Right ventricle myocardium superior (tissue), 1 donor: Measurements from ENCODE around the gene CDKN1A. TPM values are rescaled to one million over a fixed set of nuclear protein-coding genes. Genes with fewer than 3 reads are reported as not detected.
"Not testable (repeated sequence)": the region's sequence is repeated elsewhere in the genome, so short reads cannot be mapped to it uniquely, and the experiment has no call there.

Source experiments
- ATAC-seq: fragments of 200-7000 bp; cut with Tn5 transposase; one replicate; pipeline ENCODE4 v1.9.1; 2020; ENCODE audit warnings: mild to moderate bottlenecking; ENCODE audit not compliant: poor library complexity
- DNase-seq: peaks from one replicate; pipeline ENCODE4 v3.0.0-alpha.2; 2020
- intact Hi-C: fragments of 100-400 bp; cut with DNase I; formaldehyde crosslinking; loops from one replicate; pipeline ENCODE4 v1.11.2; 2022
- total RNA-seq: library from RNA; stranded (reverse); fragmentation: NEBNext Ultra II Directional; extraction: Animal tissue kit (Norgen Biotek cat#: 25700); gene quantifications from one replicate; pipeline ENCODE4 v1.2.1, GENCODE V29; 2021
- donor health status: DM: no; HTN: yes; CAD: no; lungs with severe emphysema.

Gene CDKN1A
- total RNA-seq, 1 donor from 2014 or later: 54.5 TPM

- intact Hi-C loops: no loop called here
- ATAC-seq (no peak), DNase-seq (no peak)
Observed at GRCh38 chr6:36651659-36652379, 26.7 kb upstream of the CDKN1A start.

- DNase-seq, intact Hi-C loops, ATAC-seq: not testable (repeated sequence)
Observed at GRCh38 chr6:36654469-36654868, 24.0 kb upstream of the CDKN1A start.

GRCh38 chr6:36655085-36655724, 23.3 kb upstream of the CDKN1A start:
- DNase-seq (no peak), ATAC-seq (no peak)
- intact Hi-C loops: no loop called here

GRCh38 chr6:36656441-36656840, 22.1 kb upstream of the CDKN1A start:
- ATAC-seq (no peak), DNase-seq (no peak)
- intact Hi-C loops: no loop called here

DNA sequence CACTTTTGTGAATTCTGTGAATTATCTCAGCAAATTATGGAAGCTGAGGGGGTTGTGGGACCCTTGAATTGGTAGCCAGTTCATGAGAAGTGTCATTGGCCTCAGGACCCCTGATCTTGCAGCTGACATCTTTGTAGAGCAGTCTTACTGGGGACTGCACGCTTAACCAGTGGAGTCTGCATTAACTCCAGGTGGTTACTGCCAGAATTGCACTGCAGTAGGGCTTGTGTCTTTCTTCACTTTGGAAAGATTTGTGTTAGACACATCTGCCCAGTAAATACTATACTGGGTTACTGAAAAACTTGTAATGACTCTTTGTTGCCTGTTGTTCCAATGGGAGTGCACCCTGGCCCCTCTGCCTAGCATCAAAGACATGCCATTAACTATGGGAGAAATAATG, 21.2 kb upstream of the CDKN1A start:
- ATAC-seq: no peak
- intact Hi-C loops: no loop called here
- DNase-seq: no peak

- DNase-seq: no peak
- intact Hi-C loops: no loop called here
Observed at GRCh38 chr6:36657942-36658544, 20.5 kb upstream of the CDKN1A start.

DNA sequence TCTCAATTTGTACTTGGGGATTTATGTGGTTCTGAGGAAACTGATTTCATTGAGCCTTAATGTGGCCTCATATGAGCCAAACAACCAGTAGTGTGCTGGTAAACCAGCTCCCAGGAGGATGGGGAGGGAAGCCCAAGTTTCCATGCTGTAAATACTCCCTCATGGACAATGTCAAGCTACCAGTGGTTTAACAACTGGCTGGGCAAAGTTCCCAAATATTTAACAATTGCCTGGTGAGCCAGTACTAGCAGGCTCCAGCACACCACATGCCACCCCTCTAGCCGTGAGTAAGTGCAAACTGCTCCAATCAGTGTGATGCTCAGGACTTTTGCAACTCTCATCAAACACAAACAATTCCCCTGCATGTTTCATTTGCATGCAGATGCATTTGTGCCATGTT, 19.2 kb upstream of the CDKN1A start:
- DNase-seq (no peak), ATAC-seq (peak; percentile 37)
- intact Hi-C loops: no loop called here

More at GRCh38 chr6:36657942-36658544, 20.5 kb upstream of the CDKN1A start:
- ATAC-seq: no peak

- intact Hi-C loops: no loop called here
Observed at GRCh38 chr6:36660771-36661471, 17.6 kb upstream of the CDKN1A start.

DNA sequence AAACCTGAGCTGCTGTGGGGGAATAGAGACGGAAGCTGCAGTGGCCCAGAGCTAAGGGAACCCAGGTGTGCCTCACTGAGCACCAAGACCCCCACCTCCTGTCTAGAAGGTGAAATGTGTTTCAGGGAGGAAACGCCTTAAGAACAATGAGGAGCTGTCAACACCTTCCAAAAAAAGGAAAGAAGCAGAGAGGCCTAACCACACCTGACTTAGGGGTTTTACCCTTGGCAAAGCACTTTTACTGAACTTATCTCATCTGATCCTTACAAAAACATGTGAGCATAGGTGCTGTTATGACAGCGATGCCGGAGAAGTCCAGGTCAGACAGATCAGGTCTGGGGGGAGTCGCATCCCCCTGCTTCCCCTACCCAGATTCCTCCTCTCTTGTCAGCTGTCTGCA, 16.1 kb upstream of the CDKN1A start:
- no peak for DNase-seq
- intact Hi-C loops: no loop called here

More at GRCh38 chr6:36660771-36661471, 17.6 kb upstream of the CDKN1A start:
- peak; percentile 78 for DNase-seq
- ATAC-seq: peak; percentile 89

GRCh38 chr6:36662827-36663256, 15.7 kb upstream of the CDKN1A start:
- DNase-seq: no peak
- no peak for ATAC-seq
- intact Hi-C loops: no loop called here

More for the DNA sequence above, 16.1 kb upstream of the CDKN1A start:
- no peak for ATAC-seq

GRCh38 chr6:36663504-36664446, 14.7 kb upstream of the CDKN1A start:
- no peak for DNase-seq
- ATAC-seq: no peak
- intact Hi-C loops: no loop called here

DNA sequence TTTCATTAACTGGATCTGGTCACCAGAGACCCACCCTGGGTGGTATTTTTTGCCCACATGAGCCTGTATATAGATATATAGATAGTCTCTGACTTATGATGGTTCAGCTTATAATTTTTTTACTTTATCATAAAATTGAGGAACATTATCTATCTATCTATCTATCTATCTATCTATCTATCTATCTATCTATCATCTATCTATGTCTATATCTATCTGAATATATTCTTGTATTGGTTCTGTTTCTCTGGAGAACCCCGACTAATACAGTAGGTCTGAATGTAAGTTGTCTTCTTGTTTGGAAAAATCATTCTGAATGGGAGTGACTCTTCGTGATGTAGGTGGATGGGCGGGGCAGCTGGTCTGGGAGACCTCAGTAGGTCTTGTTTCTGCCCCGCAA, 13.3 kb upstream of the CDKN1A start:
- ATAC-seq (no peak), DNase-seq (no peak)

DNA sequence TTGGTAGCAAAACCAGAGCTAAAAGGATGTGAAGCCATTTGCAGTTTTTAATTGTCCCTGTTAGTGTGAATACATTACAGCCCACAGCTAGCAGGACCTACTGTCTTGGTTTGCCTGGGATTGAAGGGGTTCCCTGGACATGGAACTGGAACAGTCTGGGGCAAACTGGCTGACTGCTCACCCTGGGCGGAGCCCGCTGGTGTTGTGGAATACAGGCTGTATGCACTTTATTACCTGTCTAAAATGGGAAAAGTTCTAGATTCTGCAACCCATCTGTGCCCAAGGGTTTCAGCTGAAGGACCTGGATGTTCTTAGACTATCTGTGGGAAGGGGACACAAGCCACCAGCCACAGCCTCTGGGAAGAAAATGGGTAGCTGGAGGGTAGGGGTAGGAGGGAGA, 12.2 kb upstream of the CDKN1A start:
- intact Hi-C loops: no loop called here
- no peak for ATAC-seq
- no peak for DNase-seq

More for the DNA sequence above, 13.3 kb upstream of the CDKN1A start:
- intact Hi-C loops: no loop called here

DNA sequence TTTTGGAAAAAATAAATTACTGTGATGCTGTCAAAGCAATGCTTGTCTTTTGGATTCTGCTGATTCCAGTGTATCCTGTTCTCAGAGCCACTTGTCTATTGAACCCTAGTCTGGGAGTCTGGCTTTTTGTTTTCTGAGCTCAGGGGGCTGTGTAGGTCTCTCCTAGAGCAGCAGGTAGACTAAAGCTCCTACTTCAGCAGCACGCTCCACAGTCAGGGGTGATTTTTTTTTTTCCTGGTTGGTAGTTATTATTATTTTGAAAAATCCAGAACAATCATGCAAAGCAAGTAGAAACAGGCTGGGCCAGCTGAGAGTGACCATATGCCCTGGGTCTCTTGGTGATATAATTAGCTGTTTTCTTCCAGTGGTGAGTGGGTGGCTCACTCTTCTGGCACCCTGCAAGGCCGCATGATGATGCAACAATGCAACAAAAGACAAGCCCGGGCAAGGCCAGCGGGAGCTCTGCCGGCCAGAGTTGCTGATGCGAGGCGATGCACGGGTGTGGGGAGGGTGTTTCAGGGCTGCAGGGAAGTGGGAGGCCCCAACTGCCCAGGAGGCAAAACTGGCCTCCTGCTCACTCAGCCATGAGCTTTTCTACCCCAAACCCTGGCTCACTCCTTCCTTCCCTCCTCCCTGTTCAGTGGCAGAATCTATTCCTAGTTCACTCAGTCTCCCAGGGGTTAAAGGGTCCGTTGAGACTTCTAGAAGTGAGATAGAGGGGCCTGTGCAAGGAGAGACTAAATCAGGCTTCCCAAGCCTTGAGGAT, 11.5 kb upstream of the CDKN1A start:
- intact Hi-C loops: no loop called here
- ATAC-seq: peak; percentile 91
- DNase-seq: peak; percentile 89

- ATAC-seq (no peak), DNase-seq (no peak)
- intact Hi-C loops: no loop called here
Observed at GRCh38 chr6:36668591-36668990, 9.9 kb upstream of the CDKN1A start.

DNA sequence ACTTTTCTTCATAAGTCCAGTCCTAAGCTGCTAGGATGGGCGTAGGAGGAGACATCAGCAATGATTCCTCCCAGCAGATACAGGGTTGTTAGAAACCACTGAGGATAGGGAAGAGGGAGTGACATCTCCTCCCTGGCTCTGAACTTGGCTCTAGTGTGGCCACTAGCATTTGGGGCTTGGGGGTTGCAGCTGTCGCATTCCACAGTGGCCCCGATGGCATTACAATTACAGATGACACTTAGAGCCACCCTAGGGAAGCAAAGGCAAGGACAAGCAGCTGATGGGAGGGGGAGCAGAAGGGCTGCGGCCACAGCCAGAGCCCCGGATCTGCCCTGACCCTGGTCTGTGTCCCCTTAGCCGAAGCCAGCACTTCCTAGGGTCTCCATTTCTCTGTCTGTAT, 9.5 kb upstream of the CDKN1A start:
- ATAC-seq: no peak
- intact Hi-C loops: no loop called here
- DNase-seq: no peak

DNA sequence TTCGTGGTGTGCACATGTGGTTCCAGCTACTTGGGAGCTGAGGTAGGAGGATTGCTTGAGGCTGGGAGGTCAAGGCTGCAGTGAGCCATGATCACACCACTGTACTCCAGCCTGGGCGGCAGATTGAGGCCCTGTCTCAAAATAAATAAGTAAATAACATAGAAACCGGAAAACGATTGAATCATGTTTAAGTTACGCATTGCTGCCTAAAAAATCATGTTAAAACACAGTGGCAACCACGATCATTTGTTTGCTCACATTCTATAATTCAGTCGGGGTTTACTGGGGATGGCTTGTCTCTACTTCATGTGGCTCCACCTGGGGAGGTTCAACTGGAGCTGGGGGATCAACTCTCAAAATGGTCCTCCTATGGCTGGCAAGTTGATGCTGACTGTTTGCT, 8.2 kb upstream of the CDKN1A start:
- DNase-seq (no peak), ATAC-seq (no peak)
- intact Hi-C loops: no loop called here
